Immature natural killer cell (primary cell): ENCODE results near the gene SPATA12. TPM values are rescaled to one million over a fixed set of nuclear protein-coding genes. Genes with fewer than 3 reads are reported as not detected.
"Not testable (repeated sequence)": the region's sequence is repeated elsewhere in the genome, so short reads cannot be mapped to it uniquely, and the experiment has no call there.

Source experiments
- DNase-seq, 3 donors: peaks; one replicate each; pipeline ENCODE4 v3.0.0; 2022; ENCODE audit warnings: mixed read lengths in 1 of 3
- H3K27ac Mint-ChIP-seq, 6 donors: one replicate each; pipeline ENCODE4 v1.8.0; 2020; ENCODE audit warnings: mixed read lengths in 6 of 6, mild to moderate bottlenecking in 5 of 6, inconsistent platforms in 4 of 6, moderate library complexity in 3 of 6
- H3K27me3 Mint-ChIP-seq, 3 donors: one replicate each; pipeline ENCODE4 v1.8.0; 2020 to 2021; ENCODE audit warnings: low read depth in 3 of 3, mild to moderate bottlenecking in 3 of 3, mixed read lengths in 3 of 3, moderate library complexity in 3 of 3, inconsistent platforms in 1 of 3
- H3K36me3 Mint-ChIP-seq, 3 donors: one replicate each; pipeline ENCODE4 v1.8.0; 2020; ENCODE audit warnings: mixed read lengths in 3 of 3, inconsistent platforms in 2 of 3, mild to moderate bottlenecking in 2 of 3
- H3K4me1 Mint-ChIP-seq, 2 donors: one replicate each; pipeline ENCODE4 v1.8.0; 2020; ENCODE audit warnings: inconsistent platforms in 2 of 2, mild to moderate bottlenecking in 2 of 2, mixed read lengths in 2 of 2, moderate library complexity in 1 of 2
- H3K4me3 Mint-ChIP-seq, 5 donors: one replicate each; pipeline ENCODE4 v1.8.0; 2020; ENCODE audit warnings: mild to moderate bottlenecking in 5 of 5, mixed read lengths in 5 of 5, inconsistent platforms in 3 of 5, moderate library complexity in 3 of 5
- H3K9me3 Mint-ChIP-seq, 6 donors: one replicate each; pipeline ENCODE4 v1.8.0; 2020; ENCODE audit warnings: mild to moderate bottlenecking in 6 of 6, mixed read lengths in 6 of 6, inconsistent platforms in 4 of 6, moderate library complexity in 3 of 6
- polyA plus RNA-seq, 3 donors: library from polyadenylated mRNA; unstranded; fragments of 300-500 nt; fragmentation: Illumina TruSeq; gene quantifications; one replicate each; pipeline ENCODE4 v1.2.3, GENCODE V29; 2021

The SPATA12 gene
- polyA plus RNA-seq, 3 donors from 2014 or later, result not detected

DNA sequence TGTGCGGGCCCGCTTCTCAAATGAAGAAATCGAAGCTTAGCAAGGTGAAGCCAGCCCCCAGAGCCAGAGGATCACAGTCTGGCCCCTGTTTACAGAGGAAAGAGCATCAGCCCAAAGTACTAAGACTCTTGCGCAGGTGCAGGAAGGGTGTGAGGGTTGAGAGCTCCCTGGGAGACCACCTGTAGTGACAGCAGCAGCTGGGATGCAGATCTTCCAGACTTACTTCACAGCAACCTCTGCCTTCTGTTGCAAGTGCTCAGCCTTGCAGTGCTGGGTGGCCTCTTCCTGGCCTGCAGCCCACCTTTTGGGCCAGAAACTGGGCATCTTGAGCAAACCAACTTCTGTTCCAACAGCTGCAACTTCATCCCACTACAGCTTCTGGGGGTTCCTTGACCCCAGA is 19.7 kb downstream of the SPATA12 start:
- no peaks in the 10 kb centered on the region for H3K36me3 Mint-ChIP-seq
- H3K27me3 Mint-ChIP-seq, result peaks cover 10 to 24% (median 18%) of the 10 kb centered on the region in 3 donors
- H3K27ac Mint-ChIP-seq, result no peak overlapping the region
- peak overlapping the region; percentile 59 to 75 (median 72) for H3K4me3 Mint-ChIP-seq
- DNase-seq, result no peak
- H3K4me1 Mint-ChIP-seq, result peaks cover 6 to 15% of the 10 kb centered on the region in 2 donors
- H3K9me3 Mint-ChIP-seq, result no peaks in the 10 kb centered on the region

DNA sequence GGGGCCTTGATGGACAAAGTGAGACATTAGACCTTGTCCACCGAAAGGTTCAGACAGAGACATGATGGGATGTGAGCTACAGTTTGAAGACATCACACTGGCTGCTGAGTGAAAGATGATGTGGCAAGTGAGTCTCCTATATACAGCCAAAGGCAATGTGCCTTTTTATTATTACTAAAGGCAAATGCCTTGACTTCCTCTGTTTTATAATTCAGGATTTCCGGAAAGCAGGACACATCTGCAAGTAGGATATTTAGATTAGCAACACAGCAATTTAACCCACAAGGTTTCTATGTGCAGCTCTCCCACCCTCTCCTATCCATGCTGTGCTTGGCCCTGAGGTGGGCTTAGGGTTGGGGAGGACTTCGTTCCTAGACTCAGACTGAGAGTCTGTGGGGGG is 20.7 kb downstream of the SPATA12 start:
- no peaks in the 10 kb centered on the region for H3K36me3 Mint-ChIP-seq
- H3K4me1 Mint-ChIP-seq, result peaks cover 6 to 15% of the 10 kb centered on the region in 2 donors
- no peaks in the 10 kb centered on the region for H3K9me3 Mint-ChIP-seq
- H3K27me3 Mint-ChIP-seq, result peaks cover 10 to 24% (median 17%) of the 10 kb centered on the region in 3 donors
- no peak overlapping the region for H3K27ac Mint-ChIP-seq
- no peak for DNase-seq
- H3K4me3 Mint-ChIP-seq, result no peak overlapping the region

DNA sequence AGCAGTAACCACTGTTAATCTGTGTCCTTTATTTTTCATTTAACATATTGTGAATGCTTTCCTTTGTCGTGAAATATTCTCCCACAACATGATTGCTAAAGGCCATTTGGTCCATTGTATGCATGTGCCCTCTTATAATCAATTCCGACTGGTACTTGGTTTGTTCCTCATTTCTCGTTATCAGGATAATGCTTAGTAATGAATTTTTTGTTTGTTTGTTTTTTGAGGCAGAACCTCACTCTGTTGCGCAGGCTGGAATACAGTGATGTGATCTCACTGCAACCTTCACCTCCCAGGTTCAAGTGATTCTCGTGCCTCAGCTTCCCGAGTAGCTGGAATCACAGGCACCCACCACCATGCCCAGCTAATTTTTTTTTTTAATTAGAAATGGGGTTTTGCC is 22.0 kb downstream of the SPATA12 start:
- H3K36me3 Mint-ChIP-seq, result no peaks in the 10 kb centered on the region

DNA sequence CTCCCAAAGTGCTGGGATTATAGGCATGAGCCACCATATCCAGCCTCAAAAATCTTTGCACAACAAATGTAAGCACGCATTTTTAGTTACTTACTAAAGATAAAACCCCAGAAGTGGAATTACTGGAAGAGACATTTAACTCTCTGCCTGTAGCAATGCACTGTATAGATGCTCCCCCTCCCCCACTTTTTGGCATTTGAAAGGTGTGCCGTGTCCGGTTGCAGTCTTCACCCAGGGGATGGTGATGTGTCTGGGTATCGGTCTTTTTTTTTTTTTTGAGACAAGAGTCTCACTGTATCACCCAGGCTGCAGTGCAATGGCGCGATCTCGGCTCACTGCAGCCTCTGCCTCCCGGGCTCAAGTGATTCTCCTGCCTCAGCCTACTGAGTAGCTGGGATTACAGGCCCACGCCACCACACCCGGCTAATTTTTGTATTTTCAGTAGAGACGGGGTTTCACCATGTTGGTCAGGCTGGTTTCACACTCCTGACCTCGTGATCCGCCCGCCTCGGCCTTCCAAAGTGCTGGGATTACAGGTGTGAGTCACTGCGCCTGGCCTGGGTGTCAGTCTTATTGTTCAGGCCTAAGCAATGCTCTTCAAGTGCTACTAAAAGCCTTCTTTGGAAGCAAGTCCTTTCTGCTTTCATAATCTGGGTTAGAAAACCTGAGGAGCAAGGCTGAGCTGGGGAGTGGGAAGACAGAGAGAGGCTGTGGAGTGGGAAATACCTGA is 23.0 kb downstream of the SPATA12 start:
- H3K4me1 Mint-ChIP-seq, H3K9me3 Mint-ChIP-seq, DNase-seq, H3K27ac Mint-ChIP-seq, H3K4me3 Mint-ChIP-seq, H3K36me3 Mint-ChIP-seq: not testable (repeated sequence)
- peaks cover 5 to 15% (median 10%) of the 10 kb centered on the region in 3 donors for H3K27me3 Mint-ChIP-seq

More for the DNA sequence above, 22.0 kb downstream of the SPATA12 start:
- H3K4me3 Mint-ChIP-seq, result no peak overlapping the region
- no peak overlapping the region for H3K27ac Mint-ChIP-seq
- peaks cover 10 to 22% (median 10%) of the 10 kb centered on the region in 3 donors for H3K27me3 Mint-ChIP-seq
- peaks cover 6 to 15% of the 10 kb centered on the region in 2 donors for H3K4me1 Mint-ChIP-seq
- H3K9me3 Mint-ChIP-seq, result no peaks in the 10 kb centered on the region
- DNase-seq, result no peak

DNA sequence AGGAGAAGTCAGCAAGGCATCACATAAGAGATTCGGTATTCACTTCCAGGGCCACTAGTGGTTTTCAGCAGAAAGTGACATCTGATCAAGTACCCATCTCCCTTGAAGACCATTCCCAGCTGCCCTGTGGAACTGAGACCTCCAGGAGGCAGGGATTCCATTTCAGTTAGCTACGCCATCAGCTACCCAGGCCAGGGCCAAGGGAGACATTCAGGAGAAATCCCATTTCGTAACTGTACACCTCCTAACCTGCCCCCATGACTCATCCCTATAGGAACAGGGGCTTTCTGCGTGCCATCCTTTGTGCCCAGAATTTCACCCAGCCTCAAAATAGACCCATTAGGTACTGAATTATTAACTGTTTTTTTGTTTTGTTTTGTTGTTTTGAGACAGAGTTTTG is 24.7 kb downstream of the SPATA12 start:
- DNase-seq, result no peak
- Mint-ChIP-seq H3K27ac (no peak overlapping the region), H3K4me1 (peaks cover 0 to under 1% of the 10 kb centered on the region in 2 donors), H3K36me3 (no peaks in the 10 kb centered on the region), H3K27me3 (peaks cover 3 to 9% (median 3%) of the 10 kb centered on the region in 3 donors), H3K9me3 (no peaks in the 10 kb centered on the region), H3K4me3 (no peak overlapping the region)

DNA sequence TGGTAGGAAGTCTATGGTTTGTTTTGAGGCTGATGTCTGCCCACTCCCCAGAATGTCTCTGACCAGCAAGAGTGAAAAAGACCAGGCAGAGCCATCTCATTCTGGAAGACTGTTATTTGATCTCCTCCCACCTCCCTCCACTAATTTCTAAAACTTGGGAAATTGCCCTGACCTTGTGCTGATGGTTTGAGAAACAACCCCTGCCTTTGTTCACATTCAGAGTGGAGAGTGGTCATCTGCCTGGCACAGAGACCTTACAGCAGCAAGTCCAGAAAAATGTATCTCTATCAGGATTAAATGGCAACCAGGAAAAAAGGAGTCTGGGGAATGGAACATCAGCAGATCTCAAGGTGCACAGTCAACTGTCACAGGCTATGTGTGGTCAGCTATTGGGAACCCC is 25.7 kb downstream of the SPATA12 start:
- H3K9me3 Mint-ChIP-seq, result no peaks in the 10 kb centered on the region
- no peaks in the 10 kb centered on the region for H3K36me3 Mint-ChIP-seq
- DNase-seq, result no peak
- H3K4me1 Mint-ChIP-seq, result no peaks in the 10 kb centered on the region
- peaks cover 3 to 5% (median 3%) of the 10 kb centered on the region in 3 donors for H3K27me3 Mint-ChIP-seq
- no peak overlapping the region for H3K27ac Mint-ChIP-seq
- no peak overlapping the region for H3K4me3 Mint-ChIP-seq

DNA sequence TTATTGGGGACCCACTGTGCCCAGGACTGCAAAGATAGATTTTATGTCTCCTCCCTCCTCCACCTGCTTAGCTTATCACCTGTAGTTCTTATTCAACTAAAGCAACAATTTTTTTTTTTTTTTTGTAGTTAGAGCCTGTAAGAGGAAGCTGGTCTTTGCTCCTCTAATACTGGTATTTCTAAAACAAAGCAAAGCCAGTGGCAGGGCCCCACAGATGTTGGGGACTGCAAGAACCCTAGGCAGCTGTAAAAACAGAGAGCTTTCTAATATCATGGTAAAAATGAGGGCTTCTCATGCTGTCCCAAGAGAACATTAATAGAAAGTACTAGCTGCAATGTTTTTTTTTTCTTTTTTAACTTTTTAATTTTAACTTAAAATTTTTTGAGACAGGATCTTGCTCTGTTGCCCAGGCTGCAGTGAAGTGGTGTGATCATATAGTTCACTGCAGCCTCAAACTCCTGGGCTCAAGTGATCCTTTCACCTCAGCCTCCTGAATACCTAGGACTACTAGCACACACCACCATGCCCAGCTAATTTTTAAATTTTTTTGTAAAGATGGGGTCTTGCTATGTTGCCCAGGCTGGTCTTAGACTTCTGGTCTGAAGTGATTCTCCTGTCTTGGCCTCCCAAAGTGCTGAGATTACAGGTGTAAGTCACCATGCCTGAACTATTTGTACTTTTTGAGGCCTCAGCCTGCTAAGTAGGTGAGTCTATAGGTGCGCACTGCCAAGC is 27.1 kb downstream of the SPATA12 start:
- Mint-ChIP-seq H3K4me3 (no peak overlapping the region), H3K27me3 (peaks cover 0 to 3% (median 1%) of the 10 kb centered on the region in 3 donors), H3K27ac (no peak overlapping the region), H3K4me1 (no peaks in the 10 kb centered on the region), H3K9me3 (no peaks in the 10 kb centered on the region), H3K36me3 (no peaks in the 10 kb centered on the region)
- DNase-seq, result no peak

DNA sequence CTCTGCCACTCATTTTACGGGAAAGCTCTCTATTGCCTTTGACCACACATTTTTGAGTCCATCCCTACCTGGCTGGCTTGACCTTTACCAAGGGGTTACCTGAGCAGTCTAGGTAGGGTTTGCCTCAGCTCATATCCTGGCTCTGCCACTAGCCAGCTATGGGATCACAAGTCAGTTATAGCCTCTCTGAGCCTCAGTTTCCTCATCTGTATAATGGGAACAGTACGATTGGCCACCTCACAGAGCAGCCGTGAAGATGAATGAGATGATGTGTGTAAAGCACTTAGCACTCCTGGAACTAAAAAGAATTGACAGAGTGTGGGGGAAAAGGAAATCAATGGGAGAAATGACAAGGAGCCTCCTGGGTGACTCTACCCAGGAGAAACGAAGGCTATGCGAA is 28.0 kb downstream of the SPATA12 start:
- Mint-ChIP-seq H3K36me3 (no peaks in the 10 kb centered on the region), H3K27me3 (peaks cover 0 to 3% (median 1%) of the 10 kb centered on the region in 3 donors), H3K4me3 (no peak overlapping the region), H3K4me1 (no peaks in the 10 kb centered on the region), H3K9me3 (no peaks in the 10 kb centered on the region), H3K27ac (no peak overlapping the region)
- no peak for DNase-seq

DNA sequence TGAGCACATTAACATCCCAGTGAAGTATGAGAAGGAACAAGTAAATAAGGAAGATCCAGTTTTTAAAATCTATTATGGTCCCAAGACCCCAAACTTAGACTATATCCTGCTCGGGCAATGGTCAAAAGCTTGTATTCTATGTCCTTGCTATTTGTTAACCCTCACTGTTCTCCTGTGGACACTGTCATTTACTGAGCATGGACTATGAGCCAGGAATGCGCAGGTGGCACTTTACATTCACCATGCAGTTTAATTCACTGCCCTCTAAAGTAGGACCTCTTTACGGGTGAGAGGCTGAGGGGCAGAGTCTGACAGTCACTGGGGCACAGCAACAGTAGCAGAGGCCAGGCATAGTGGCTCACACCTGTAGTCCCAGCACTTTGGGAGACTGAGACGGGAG is 28.6 kb downstream of the SPATA12 start:
- H3K27ac Mint-ChIP-seq, result no peak overlapping the region
- no peaks in the 10 kb centered on the region for H3K9me3 Mint-ChIP-seq
- DNase-seq, result no peak
- H3K4me1 Mint-ChIP-seq, result no peaks in the 10 kb centered on the region
- H3K36me3 Mint-ChIP-seq, result no peaks in the 10 kb centered on the region
- H3K27me3 Mint-ChIP-seq, result peaks cover 0 to 3% (median 1%) of the 10 kb centered on the region in 3 donors
- no peak overlapping the region for H3K4me3 Mint-ChIP-seq

DNA sequence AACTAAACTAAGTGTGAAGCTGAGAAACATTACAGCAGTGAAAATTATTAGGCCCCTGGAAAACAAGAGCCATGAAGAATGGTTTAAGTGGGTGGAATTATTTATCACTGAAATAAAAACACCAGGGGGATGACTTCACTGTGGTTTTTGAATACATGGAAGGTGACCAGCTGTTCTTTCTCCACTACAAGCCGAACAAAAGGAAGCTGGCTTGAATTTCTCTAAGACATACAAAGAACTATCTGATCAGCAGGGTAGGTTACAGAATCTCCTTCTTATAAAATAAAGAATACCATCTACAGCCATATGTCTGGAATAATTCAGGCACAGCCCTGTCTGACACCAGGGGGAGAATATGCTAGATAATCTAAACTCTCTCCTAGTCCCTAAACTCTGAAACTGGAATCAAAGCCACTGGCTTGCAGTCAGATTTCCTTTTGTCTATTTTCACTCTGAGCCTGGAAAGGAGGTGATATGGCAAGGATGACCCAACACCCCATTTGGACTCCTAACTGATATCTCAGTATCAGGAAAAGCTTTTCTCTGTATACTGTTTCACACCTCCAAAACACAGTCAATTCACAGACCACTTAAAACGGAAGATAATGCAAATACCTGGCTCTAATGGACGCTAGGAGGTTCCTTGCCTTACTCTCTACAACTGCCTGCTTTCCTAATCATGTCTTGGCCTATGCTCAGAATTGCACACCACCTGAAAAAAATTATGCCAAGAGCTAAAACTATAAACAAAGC is 31.2 kb downstream of the SPATA12 start:
- H3K27ac Mint-ChIP-seq, result no peak overlapping the region
- H3K4me3 Mint-ChIP-seq, result no peak overlapping the region
- DNase-seq, result no peak
- H3K4me1 Mint-ChIP-seq, result no peaks in the 10 kb centered on the region
- H3K36me3 Mint-ChIP-seq, result no peaks in the 10 kb centered on the region
- no peaks in the 10 kb centered on the region for H3K9me3 Mint-ChIP-seq
- peaks cover 0 to 3% (median 1%) of the 10 kb centered on the region in 3 donors for H3K27me3 Mint-ChIP-seq

DNA sequence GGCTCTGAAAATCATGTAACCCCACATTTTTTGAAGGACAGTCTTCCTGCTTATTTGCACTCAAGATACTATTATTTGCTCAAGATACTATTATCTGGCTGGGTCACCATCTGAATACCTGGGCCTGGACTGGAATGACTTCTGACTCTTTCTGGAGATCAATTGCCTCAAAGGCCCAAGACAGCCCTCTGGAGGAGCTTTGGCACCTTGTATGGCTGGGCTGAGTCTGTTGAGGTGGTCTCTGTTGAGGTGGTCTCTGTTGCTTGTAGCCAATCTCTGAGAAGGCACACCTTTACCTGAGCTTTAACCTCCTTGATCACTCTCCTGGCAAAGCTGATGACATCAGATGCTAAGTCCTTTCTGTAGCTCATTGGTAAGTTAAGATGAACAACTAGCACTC is 33.0 kb downstream of the SPATA12 start:
- no peaks in the 10 kb centered on the region for H3K36me3 Mint-ChIP-seq
- no peak for DNase-seq
- H3K4me3 Mint-ChIP-seq, result no peak overlapping the region
- no peaks in the 10 kb centered on the region for H3K9me3 Mint-ChIP-seq
- peaks cover 0 to 3% (median 1%) of the 10 kb centered on the region in 3 donors for H3K27me3 Mint-ChIP-seq
- no peak overlapping the region for H3K27ac Mint-ChIP-seq
- no peaks in the 10 kb centered on the region for H3K4me1 Mint-ChIP-seq

DNA sequence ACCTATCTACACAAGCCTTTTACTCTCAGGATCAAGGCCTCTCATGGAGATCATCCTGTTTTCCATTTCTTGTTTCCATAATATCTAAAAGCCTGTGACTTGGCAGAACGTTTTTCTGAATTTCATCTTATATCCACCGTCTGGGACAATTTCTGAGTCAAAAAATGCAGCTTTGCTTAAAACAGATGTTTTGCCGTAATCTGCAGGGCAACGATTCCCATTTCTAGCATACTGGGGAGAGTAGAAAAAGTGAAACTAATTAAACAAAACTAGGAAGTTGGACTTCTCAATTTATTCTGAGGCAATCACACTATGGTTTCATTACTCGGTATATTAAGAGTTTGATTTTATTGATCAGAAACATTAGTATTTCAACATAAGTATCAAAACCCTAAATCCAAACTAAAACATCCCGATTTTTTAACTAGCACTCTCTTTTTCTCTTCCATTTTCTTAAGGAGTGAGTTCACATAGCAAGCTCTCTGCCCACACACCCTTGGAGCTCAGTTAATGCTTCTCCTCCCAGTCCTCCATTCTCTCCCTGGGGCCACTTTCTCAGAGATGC is 33.6 kb downstream of the SPATA12 start:
- Mint-ChIP-seq H3K36me3 (no peaks in the 10 kb centered on the region), H3K4me3 (no peak overlapping the region), H3K27me3 (peaks cover 0 to 3% (median 0%) of the 10 kb centered on the region in 3 donors), H3K27ac (no peak overlapping the region), H3K9me3 (no peaks in the 10 kb centered on the region), H3K4me1 (no peaks in the 10 kb centered on the region)
- no peak for DNase-seq

DNA sequence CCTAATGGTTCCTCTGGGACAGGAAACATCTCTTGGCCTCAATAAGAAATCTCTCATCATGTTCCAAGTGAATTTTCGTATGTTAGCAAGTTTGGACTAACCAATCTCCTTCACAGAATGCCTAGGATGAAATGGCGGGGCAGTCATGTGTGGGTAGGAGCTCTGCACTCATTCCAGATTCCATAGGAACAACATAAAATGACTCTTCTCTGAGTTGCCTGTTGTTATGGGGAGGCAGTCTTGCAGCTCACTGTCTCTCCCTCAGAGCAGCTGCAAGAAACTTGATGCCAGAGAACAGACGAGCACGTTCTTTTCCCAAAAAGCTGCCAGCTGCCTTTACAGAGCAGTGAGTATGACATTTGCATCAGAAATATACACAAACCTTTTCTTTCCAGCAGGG is 34.1 kb downstream of the SPATA12 start:
- H3K27ac Mint-ChIP-seq, result no peak overlapping the region
- no peak for DNase-seq
- no peaks in the 10 kb centered on the region for H3K36me3 Mint-ChIP-seq
- no peaks in the 10 kb centered on the region for H3K4me1 Mint-ChIP-seq
- H3K27me3 Mint-ChIP-seq, result peaks cover 0 to 3% (median 0%) of the 10 kb centered on the region in 3 donors
- no peaks in the 10 kb centered on the region for H3K9me3 Mint-ChIP-seq
- H3K4me3 Mint-ChIP-seq, result no peak overlapping the region

DNA sequence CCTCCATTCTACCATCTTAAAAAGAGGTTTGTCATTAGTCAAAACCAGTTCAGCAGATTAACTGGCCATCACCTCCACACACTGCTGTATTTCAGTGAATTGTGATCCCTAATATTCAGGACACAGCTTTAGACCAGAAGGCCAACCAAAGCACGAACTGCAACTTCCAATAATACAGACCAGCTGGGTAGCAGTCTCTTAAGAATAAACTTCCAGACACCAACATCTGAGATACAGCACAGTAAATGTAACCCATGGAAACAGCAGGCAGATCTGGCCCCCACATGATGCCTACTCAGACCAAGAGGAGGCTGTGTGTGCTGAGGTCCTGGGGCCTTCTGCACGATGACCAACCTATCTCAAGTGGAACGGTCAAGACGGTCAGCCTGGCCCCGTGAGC is 34.9 kb downstream of the SPATA12 start:
- peaks cover 0 to 3% (median 2%) of the 10 kb centered on the region in 3 donors for H3K27me3 Mint-ChIP-seq

More for the DNA sequence above, 34.9 kb downstream of the SPATA12 start:
- Mint-ChIP-seq H3K36me3 (no peaks in the 10 kb centered on the region), H3K4me1 (no peaks in the 10 kb centered on the region), H3K4me3 (no peak overlapping the region), H3K9me3 (no peaks in the 10 kb centered on the region), H3K27ac (no peak overlapping the region)
- no peak for DNase-seq
